IPS-18a (cell line): Measurements from ENCODE around the gene DLG2.
"Not testable (repeated sequence)": the region's sequence is repeated elsewhere in the genome, so short reads cannot be mapped to it uniquely, and the experiment has no call there.

Source experiments
- H3K27ac ChIP-seq: one replicate; pipeline ENCODE4 v1.5.1; 2013; ENCODE audit warnings: low read length
- H3K27me3 ChIP-seq: one replicate; pipeline ENCODE4 v1.6.1; 2013; ENCODE audit warnings: mild to moderate bottlenecking, low read length; ENCODE audit not compliant: control insufficient read depth, insufficient read depth
- H3K36me3 ChIP-seq: one replicate; pipeline ENCODE4 v1.6.1; 2013; ENCODE audit warnings: low read depth, low read length; ENCODE audit not compliant: control insufficient read depth
- H3K4me1 ChIP-seq: one replicate; pipeline ENCODE4 v1.6.1; 2013; ENCODE audit warnings: low read depth, low read length; ENCODE audit not compliant: control insufficient read depth
- H3K4me3 ChIP-seq: one replicate; pipeline ENCODE4 v1.5.1; 2013; ENCODE audit warnings: low read length
- H3K9ac ChIP-seq: one replicate; pipeline ENCODE4 v1.6.1; 2013; ENCODE audit warnings: mild to moderate bottlenecking, low read length, moderate library complexity
- H3K9me3 ChIP-seq: one replicate; pipeline ENCODE4 v1.6.1; 2013; ENCODE audit warnings: low read depth, low read length; ENCODE audit not compliant: control insufficient read depth

The DLG2 gene

GRCh38 chr11:83441601-83442000 lies 2185.5 kb downstream of the DLG2 start:
- peaks cover 13% of the 10 kb centered on the region for H3K4me1 ChIP-seq
- H3K27ac ChIP-seq = no peak overlapping the region
- H3K4me3 ChIP-seq = no peak overlapping the region
- no peaks in the 10 kb centered on the region for H3K9me3 ChIP-seq
- no peaks in the 10 kb centered on the region for H3K36me3 ChIP-seq
- H3K27me3 ChIP-seq = no peaks in the 10 kb centered on the region
- no peak overlapping the region for H3K9ac ChIP-seq

DNA sequence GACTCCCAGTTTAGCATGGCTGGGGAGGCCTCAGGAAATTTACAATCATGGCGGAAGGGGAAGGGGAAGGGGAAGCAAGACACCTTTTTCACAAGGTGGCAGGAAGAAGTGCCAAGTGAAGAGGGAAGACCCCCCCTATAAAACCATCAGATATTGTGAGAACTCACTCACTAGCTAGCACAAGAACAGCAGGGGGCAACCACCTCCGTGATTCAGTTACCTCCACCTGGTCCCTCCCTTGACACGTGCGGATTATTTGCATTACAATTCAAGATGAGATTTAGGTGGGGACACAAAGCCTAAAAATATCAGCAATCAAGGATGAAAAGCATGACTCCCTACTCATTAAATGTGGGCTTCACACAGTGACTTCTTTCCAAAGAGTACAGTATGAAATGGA lies 2186.0 kb downstream of the DLG2 start:
- H3K27me3 ChIP-seq = no peaks in the 10 kb centered on the region
- no peak overlapping the region for H3K4me3 ChIP-seq
- no peak overlapping the region for H3K9ac ChIP-seq
- no peaks in the 10 kb centered on the region for H3K36me3 ChIP-seq
- no peaks in the 10 kb centered on the region for H3K9me3 ChIP-seq
- H3K27ac ChIP-seq = no peak overlapping the region
- peaks cover 13% of the 10 kb centered on the region for H3K4me1 ChIP-seq

DNA sequence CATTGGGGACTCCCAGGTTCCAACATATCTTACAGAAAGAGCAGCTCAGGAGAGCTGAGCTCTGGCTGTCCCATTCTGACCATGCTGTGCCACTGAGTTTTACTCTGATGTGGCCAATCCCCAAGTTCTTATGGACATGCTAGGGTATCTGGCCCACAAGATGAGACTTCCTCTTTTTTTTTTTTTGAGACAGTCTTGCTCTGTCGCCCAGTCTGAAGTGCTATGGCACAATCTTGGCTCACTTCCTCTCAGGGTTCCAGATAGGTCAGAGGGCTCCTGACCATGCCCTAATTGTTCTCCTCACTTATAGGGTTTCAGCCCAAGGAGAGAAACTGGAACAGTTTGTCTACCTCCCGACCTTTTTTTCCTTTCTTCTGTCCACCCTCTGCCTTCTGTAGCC lies 2188.7 kb downstream of the DLG2 start:
- H3K9ac ChIP-seq = no peak overlapping the region
- no peaks in the 10 kb centered on the region for H3K9me3 ChIP-seq
- H3K4me3 ChIP-seq = no peak overlapping the region
- H3K27ac ChIP-seq = no peak overlapping the region
- H3K4me1 ChIP-seq = peaks cover 13% of the 10 kb centered on the region
- H3K27me3 ChIP-seq = no peaks in the 10 kb centered on the region
- H3K36me3 ChIP-seq = no peaks in the 10 kb centered on the region

DNA sequence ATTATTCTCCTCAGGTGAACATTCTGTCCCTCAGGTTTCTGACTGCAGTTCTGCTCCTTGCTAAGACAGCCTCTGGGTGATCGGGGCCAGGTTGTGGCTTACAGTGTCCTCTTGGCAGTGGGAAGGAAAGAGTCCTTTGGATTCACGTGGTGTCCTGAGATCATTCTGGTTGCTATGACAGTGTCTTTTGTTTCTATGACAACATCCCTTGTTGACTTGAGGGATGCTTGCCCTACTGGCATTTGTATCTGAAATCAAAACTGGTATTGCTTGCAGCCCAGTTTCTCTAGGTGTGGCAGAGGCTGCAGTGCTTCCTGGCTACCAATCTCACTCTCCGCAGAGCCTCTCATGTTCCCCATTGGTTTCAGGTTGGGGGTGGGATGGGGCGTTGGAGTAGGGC lies 2189.2 kb downstream of the DLG2 start:
- Histone ChIP-seq H3K4me1 (peaks cover 13% of the 10 kb centered on the region), H3K4me3 (no peak overlapping the region), H3K27ac (no peak overlapping the region), H3K27me3 (no peaks in the 10 kb centered on the region), H3K9me3 (no peaks in the 10 kb centered on the region), H3K9ac (no peak overlapping the region), H3K36me3 (no peaks in the 10 kb centered on the region)

DNA sequence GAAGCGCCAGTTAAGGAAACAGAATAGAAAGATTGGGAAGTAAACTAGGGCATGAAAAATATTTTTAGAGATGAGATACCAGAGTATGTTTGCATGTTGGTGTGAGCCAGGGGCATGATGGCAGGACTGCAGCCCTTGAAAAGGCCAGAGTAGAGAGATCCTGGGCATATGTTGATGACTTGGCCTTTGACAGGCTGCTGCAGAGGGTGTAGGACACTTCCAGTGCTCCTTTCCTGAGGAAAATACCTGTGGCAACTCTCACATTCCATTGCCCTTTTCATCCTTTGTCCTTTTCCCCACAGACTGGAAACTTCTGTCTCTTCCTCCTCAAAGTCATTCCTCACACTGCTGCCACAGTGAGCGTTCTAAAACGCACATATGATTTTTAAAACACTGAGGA lies 2190.3 kb downstream of the DLG2 start:
- no peaks in the 10 kb centered on the region for H3K27me3 ChIP-seq
- H3K4me3 ChIP-seq = no peak overlapping the region
- H3K27ac ChIP-seq = no peak overlapping the region
- H3K36me3 ChIP-seq = no peaks in the 10 kb centered on the region
- H3K9ac ChIP-seq = no peak overlapping the region
- peaks cover 13% of the 10 kb centered on the region for H3K4me1 ChIP-seq
- no peaks in the 10 kb centered on the region for H3K9me3 ChIP-seq

GRCh38 chr11:83434812-83435211 lies 2192.3 kb downstream of the DLG2 start:
- not testable (repeated sequence) for H3K4me3 ChIP-seq, H3K9ac ChIP-seq, H3K27ac ChIP-seq, H3K9me3 ChIP-seq, H3K4me1 ChIP-seq, H3K27me3 ChIP-seq, H3K36me3 ChIP-seq

GRCh38 chr11:83427943-83428342 lies 2199.2 kb downstream of the DLG2 start:
- Histone ChIP-seq H3K9me3 (no peaks in the 10 kb centered on the region), H3K4me3 (no peak overlapping the region), H3K36me3 (no peaks in the 10 kb centered on the region), H3K4me1 (peaks cover 8% of the 10 kb centered on the region), H3K9ac (no peak overlapping the region), H3K27me3 (no peaks in the 10 kb centered on the region), H3K27ac (no peak overlapping the region)

- Histone ChIP-seq H3K9ac (no peak overlapping the region), H3K4me1 (peaks cover 8% of the 10 kb centered on the region), H3K27me3 (no peaks in the 10 kb centered on the region), H3K4me3 (no peak overlapping the region), H3K9me3 (no peaks in the 10 kb centered on the region), H3K27ac (no peak overlapping the region), H3K36me3 (no peaks in the 10 kb centered on the region)
Measured at GRCh38 chr11:83427501-83427900, 2199.6 kb downstream of the DLG2 start.

- H3K4me3 ChIP-seq = no peak overlapping the region
- no peaks in the 10 kb centered on the region for H3K9me3 ChIP-seq
- peaks cover 7% of the 10 kb centered on the region for H3K4me1 ChIP-seq
- H3K9ac ChIP-seq = no peak overlapping the region
- no peaks in the 10 kb centered on the region for H3K27me3 ChIP-seq
- no peak overlapping the region for H3K27ac ChIP-seq
- no peaks in the 10 kb centered on the region for H3K36me3 ChIP-seq
Measured at GRCh38 chr11:83425137-83425466, 2202.0 kb downstream of the DLG2 start.

GRCh38 chr11:83424376-83425136 lies 2202.6 kb downstream of the DLG2 start:
- no peak overlapping the region for H3K9ac ChIP-seq
- H3K4me1 ChIP-seq = peaks cover 3% of the 10 kb centered on the region
- H3K27me3 ChIP-seq = no peaks in the 10 kb centered on the region
- H3K27ac ChIP-seq = no peak overlapping the region
- H3K4me3 ChIP-seq = no peak overlapping the region
- no peaks in the 10 kb centered on the region for H3K36me3 ChIP-seq
- H3K9me3 ChIP-seq = no peaks in the 10 kb centered on the region

DNA sequence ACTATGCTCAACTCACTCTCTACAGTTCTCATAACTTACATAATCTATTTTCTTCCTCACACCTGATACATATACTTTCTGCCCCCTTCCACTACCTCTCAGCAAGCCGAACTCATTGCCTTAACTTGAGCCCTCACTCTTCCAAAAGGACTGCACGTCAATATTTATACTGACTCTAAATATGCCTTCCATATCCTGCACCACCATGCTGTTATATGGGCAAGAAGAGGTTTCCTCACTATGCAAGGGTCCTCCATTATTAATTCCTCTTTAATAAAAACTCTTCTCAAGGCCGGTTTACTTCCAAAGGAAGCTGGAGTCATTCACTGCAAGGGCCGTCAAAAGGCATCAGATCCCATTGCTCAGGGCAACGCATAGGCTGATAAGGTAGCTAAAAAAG lies 2204.5 kb downstream of the DLG2 start:
- not testable (repeated sequence) for H3K4me1 ChIP-seq, H3K9me3 ChIP-seq, H3K9ac ChIP-seq, H3K27me3 ChIP-seq, H3K36me3 ChIP-seq, H3K27ac ChIP-seq, H3K4me3 ChIP-seq
